ENCODE data around the gene SOX18. TPM values are rescaled to one million over a fixed set of nuclear protein-coding genes. Genes with fewer than 3 reads are reported as not detected.
A peak's percentile ranks its signal among the peaks of the same experiment; 100 is the strongest.

Gene SOX18
- total RNA-seq, 4 donors from 2014 or later = 5.6 to 19.0 (median 12.8) TPM

DNA sequence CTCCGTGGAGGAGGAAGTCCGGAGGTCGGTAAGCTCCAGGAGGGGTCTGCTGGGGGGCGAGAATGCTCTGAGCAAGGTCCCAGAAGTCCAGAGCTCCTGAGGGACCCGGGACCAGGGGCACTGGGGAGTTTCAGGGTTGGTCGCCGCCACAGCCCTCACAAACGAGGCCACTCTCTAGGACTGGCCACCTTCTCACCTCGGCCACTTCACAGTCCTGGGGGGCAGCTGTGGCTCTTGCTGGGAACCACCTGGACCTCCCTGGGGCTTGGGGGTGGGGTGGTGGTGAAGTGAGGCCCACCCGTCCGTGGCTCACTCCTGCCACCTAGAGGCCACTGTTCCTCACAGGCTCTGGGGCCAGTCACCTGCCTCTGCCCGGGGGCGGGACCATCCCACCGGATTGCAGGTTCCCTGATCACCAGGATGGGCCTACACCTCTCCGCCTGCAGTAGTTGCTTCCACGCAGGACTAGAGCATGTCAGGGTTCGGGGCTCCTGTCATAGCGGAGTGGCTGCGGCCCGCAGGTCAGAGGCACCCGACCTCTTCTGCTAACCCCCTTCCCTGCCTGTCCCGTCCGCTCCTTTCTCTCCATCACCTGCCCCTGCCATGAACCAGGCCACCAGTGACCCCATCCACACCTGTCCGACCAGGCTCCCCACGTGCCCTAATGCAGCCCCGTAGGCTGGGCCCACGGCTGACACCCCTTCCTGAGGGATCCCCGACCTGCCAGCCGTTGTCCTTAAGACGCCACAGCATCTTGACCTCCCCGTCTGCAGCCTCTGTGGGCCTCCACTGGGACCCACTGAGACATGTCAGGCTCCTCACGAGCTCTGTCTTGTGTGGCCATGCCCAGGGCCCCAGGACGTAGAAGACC lies 8.4 kb upstream of the SOX18 start:
- H3K4me1 ChIP-seq = peaks cover 28 to 48% (median 43%) of the 10 kb centered on the region in 4 donors
- peak overlapping the region; percentile 42 to 76 (median 72) for H3K27ac ChIP-seq (replicated peaks in 1 of 4)
- 60% methylated on average over 16 of the region's 33 CpGs for WGBS
- H3K9me3 ChIP-seq = no peaks in the 10 kb centered on the region
- no peak for DNase-seq (ENCODE audit: extremely low spot score)
- no peaks in the 10 kb centered on the region for H3K36me3 ChIP-seq
- peak overlapping the region; percentile 14 to 45 (median 16) for H3K4me3 ChIP-seq
- H3K27me3 ChIP-seq = peaks cover 0 to 54% (median 4%) of the 10 kb centered on the region in 4 donors
- TF ChIP-seq EP300 (IDR thresholded peaks at IDR 0.05) (no peak), POLR2AphosphoS5 (IDR thresholded peaks at IDR 0.05) (no peak), POLR2A (IDR thresholded peaks at IDR 0.05; ENCODE audit: low read depth) (no peak)
- TF ChIP-seq, protein P1, sequence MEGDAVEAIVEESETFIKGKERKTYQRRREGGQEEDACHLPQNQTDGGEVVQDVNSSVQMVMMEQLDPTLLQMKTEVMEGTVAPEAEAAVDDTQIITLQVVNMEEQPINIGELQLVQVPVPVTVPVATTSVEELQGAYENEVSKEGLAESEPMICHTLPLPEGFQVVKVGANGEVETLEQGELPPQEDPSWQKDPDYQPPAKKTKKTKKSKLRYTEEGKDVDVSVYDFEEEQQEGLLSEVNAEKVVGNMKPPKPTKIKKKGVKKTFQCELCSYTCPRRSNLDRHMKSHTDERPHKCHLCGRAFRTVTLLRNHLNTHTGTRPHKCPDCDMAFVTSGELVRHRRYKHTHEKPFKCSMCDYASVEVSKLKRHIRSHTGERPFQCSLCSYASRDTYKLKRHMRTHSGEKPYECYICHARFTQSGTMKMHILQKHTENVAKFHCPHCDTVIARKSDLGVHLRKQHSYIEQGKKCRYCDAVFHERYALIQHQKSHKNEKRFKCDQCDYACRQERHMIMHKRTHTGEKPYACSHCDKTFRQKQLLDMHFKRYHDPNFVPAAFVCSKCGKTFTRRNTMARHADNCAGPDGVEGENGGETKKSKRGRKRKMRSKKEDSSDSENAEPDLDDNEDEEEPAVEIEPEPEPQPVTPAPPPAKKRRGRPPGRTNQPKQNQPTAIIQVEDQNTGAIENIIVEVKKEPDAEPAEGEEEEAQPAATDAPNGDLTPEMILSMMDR (IDR thresholded peaks at IDR 0.05) = peak; percentile 60 to 92 (median 64)
- intact Hi-C loops (cut with DNase I) = no loop called here

DNA sequence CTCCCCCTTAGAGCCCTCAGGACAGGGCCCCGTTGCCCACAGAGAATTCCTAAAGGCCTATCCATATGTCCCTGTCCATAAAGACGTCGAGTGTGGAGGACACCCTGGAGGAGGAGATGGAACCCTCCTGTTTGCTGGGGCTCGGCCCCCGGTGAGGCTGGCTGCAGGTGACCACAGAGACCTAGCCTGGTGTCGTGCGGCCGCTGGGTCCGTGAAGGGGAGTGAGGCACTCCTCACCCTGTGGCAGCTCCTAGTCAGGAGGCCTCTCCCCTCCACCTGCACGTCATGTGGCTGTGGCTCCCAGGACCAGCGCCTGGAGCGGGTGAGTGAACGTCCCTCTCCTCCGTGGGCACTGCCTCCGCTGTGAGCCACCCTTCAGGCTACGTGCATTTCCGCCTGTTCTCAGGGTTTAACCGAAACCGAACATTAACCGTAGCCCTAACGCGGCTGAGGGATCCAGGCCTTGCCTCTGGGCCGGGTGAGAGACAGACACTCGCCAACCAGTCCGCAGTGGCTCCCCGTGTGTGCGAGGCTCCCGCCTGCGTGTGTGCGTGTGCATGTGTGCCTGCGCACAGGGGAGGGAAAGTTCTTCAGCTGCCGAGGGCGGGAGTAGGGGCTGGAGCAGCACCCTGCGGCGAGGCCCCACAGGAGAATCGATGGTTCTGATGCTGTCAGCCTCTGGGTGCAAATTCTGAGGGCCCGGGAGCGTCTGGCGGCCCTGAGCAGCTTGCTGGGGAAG lies 7.6 kb upstream of the SOX18 start:
- H3K27me3 ChIP-seq = peaks cover 0 to 62% (median 6%) of the 10 kb centered on the region in 4 donors
- no peaks in the 10 kb centered on the region for H3K36me3 ChIP-seq
- peaks cover 27 to 49% (median 44%) of the 10 kb centered on the region in 4 donors for H3K4me1 ChIP-seq
- peak overlapping the region; percentile 14 to 45 (median 16) for H3K4me3 ChIP-seq
- no peak for DNase-seq (ENCODE audit: extremely low spot score)
- peak overlapping the region; percentile 42 to 76 (median 72) for H3K27ac ChIP-seq (replicated peaks in 1 of 4)
- WGBS = 55% methylated on average over 26 of the region's 39 CpGs
- no peaks in the 10 kb centered on the region for H3K9me3 ChIP-seq
- intact Hi-C loops (cut with DNase I) = no loop called here
- TF ChIP-seq, protein P1 (IDR thresholded peaks at IDR 0.05) = no peak
- TF ChIP-seq POLR2A (IDR thresholded peaks at IDR 0.05; ENCODE audit: low read depth) (no peak), POLR2AphosphoS5 (IDR thresholded peaks at IDR 0.05) (peak in 1 of 2 donors; percentile 22)

DNA sequence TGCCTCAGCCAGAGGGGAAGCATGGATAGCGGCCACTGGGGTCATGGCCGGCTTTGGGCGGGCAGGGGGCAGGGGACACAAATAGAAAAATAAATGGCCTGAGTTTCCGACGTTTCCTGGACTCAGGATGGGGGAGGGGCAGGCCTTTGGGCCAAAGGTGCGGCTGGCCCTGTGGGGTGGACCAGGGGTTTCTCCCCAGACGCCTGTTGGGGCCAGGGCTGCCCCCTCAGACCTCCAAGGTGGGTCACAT lies 7.1 kb upstream of the SOX18 start:
- TF ChIP-seq EP300 (IDR thresholded peaks at IDR 0.05) = no peak
- TF ChIP-seq POLR2A (IDR thresholded peaks at IDR 0.05; ENCODE audit: low read depth) = no peak
- no peak for TF ChIP-seq POLR2AphosphoS5 (IDR thresholded peaks at IDR 0.05)
- Histone ChIP-seq H3K27ac (replicated peaks in 1 of 4) (peak overlapping the region; percentile 42 to 76 (median 72)), H3K4me3 (peak overlapping the region in 1 of 4 donors; percentile 45), H3K27me3 (peaks cover 0 to 67% (median 8%) of the 10 kb centered on the region in 4 donors), H3K36me3 (no peaks in the 10 kb centered on the region), H3K9me3 (no peaks in the 10 kb centered on the region), H3K4me1 (peaks cover 27 to 48% (median 44%) of the 10 kb centered on the region in 4 donors)
- DNase-seq (ENCODE audit: extremely low spot score) = no peak
- intact Hi-C loops (cut with DNase I) = no loop called here
- WGBS = 33% methylated on average over 7 of the region's 7 CpGs

DNA sequence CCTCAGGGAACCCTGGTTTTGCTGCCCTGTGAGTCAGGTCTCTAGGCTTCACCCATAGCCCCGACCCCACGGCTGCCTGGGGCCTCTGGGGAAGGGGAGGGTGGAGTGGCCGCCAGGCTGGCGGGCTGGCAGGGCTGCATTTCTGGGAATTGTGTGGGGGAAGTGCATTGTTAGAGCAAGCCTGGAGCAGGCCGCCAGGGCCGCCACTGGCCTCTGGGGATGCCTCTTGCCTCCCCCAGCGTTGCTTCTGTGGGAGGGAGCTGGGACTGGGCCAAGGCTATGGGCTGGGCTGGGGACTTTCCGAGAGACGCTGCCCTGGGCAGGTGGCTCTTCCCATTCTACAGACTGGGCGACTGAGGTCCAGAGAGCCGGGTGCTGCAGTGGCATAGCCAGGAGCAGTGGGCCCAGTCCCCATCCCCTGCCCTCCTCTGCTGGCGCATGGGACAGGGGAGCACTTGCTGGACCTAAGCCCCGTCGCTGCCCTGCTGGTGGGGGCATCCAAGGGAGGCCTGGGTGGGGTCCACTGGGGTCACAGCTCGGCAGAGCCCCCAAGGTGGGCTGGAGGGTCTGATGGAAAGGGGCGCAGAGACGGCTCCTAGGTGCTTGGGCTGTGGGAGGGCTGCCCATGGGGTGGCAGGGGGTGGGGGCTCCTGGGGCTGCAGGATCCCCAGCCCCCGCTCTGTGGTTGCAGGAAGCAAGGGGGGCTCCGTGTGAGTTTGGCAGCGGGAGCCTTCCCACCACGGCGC lies 6.6 kb upstream of the SOX18 start:
- TF ChIP-seq EP300 (IDR thresholded peaks at IDR 0.05) (no peak), POLR2A (IDR thresholded peaks at IDR 0.05; ENCODE audit: low read depth) (no peak), POLR2AphosphoS5 (IDR thresholded peaks at IDR 0.05) (peak in 1 of 2 donors; percentile 41)
- TF ChIP-seq, protein P1 (IDR thresholded peaks at IDR 0.05) = no peak
- H3K4me1 ChIP-seq = peaks cover 27 to 48% (median 44%) of the 10 kb centered on the region in 4 donors
- no peaks in the 10 kb centered on the region for H3K9me3 ChIP-seq
- peak overlapping the region; percentile 42 to 76 (median 72) for H3K27ac ChIP-seq (replicated peaks in 1 of 4)
- H3K36me3 ChIP-seq = no peaks in the 10 kb centered on the region
- H3K27me3 ChIP-seq = peaks cover 0 to 72% (median 10%) of the 10 kb centered on the region in 4 donors
- intact Hi-C loops (cut with DNase I) = no loop called here
- no peak for DNase-seq (ENCODE audit: extremely low spot score)
- peak overlapping the region in 1 of 4 donors; percentile 29 for H3K4me3 ChIP-seq
- WGBS = 30% methylated on average over 6 of the region's 22 CpGs
